ENCODE measurements around the gene METTL24. TPM values are rescaled to one million over a fixed set of nuclear protein-coding genes. Genes with fewer than 3 reads are reported as not detected.

METTL24 gene
- total and polyA plus RNA-seq, 2 experiments from 2014 or later: 4.3 to 7.7 TPM

DNA sequence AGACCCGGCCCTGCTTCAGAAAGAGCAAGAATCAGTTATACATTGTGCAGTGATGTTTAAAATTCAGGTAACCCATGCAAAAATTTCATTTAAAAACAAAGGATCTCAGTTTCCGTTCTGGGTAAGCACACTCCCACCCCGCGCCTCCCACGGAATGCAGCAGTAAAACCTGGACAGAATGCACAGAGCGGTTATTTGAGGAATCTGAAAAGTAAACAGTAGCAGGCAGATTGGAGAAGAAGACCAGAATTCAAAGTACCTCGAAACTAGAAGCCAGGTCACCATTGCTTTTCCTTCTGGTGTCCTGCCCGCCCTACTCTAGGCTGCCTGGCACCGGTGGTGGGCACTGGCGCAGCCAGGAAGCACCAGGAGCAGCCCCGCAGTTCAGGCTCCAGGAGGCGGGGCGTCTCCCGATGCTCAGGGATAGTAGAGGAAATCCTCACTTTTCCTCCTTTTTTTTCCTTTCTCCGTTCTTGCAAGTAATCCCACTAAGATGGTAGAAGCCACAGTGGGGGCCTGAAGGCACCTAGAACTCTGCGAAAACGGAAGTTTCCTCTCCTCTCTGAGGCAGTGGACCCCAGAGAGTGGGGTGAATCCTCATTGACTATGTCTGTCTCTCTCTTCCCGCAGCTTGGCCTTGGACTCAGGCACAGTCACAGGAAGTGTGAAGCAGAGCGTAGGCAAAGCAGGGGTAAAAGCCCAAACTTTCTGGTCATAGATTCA, 28.3 kb downstream of the METTL24 start:
- H3K27me3 ChIP-seq: no peaks in the 10 kb centered on the region
- H3K4me3 ChIP-seq: no peak overlapping the region
- H3K4me1 ChIP-seq (ENCODE audit: low read depth): peaks cover 56% of the 10 kb centered on the region
- H3K36me3 ChIP-seq: no peaks in the 10 kb centered on the region
- TF ChIP-seq, protein P1, sequence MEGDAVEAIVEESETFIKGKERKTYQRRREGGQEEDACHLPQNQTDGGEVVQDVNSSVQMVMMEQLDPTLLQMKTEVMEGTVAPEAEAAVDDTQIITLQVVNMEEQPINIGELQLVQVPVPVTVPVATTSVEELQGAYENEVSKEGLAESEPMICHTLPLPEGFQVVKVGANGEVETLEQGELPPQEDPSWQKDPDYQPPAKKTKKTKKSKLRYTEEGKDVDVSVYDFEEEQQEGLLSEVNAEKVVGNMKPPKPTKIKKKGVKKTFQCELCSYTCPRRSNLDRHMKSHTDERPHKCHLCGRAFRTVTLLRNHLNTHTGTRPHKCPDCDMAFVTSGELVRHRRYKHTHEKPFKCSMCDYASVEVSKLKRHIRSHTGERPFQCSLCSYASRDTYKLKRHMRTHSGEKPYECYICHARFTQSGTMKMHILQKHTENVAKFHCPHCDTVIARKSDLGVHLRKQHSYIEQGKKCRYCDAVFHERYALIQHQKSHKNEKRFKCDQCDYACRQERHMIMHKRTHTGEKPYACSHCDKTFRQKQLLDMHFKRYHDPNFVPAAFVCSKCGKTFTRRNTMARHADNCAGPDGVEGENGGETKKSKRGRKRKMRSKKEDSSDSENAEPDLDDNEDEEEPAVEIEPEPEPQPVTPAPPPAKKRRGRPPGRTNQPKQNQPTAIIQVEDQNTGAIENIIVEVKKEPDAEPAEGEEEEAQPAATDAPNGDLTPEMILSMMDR (IDR thresholded peaks at IDR 0.05; ENCODE audit: low read depth, low read length): no peak
- no peaks in the 10 kb centered on the region for H3K9me3 ChIP-seq (ENCODE audit: low read depth)
- peak in 1 of 2 donors; percentile 43 for DNase-seq (ENCODE audit: low read depth in 1 of 2, low spot score in 1 of 2)
- peak overlapping the region; percentile 94 for H3K27ac ChIP-seq

DNA sequence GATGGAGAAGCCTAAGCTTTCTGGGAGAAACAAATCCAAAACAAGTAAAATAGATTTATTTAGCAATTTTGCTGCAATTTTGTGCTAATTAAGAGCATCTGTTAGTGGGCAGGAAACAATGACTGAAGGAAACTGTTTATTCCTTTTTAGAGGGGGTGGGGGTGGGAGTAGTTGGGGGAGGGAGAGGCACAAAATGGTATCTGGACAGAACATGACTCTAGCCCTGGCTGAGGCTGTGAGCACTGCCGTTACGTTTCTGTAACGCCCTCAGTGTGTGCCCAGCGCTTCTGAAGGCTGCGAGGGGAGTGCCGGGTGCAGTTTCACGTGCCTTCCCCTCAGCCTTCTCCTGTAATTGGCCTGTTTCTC, 28.8 kb downstream of the METTL24 start:
- Histone ChIP-seq H3K27me3 (no peaks in the 10 kb centered on the region), H3K4me1 (ENCODE audit: low read depth) (peaks cover 51% of the 10 kb centered on the region), H3K27ac (peak overlapping the region; percentile 94), H3K4me3 (no peak overlapping the region), H3K36me3 (no peaks in the 10 kb centered on the region), H3K9me3 (ENCODE audit: low read depth) (no peaks in the 10 kb centered on the region)
- TF ChIP-seq, protein P1 (IDR thresholded peaks at IDR 0.05; ENCODE audit: low read depth, low read length): no peak
- DNase-seq (ENCODE audit: low read depth in 1 of 2, low spot score in 1 of 2): peak in 1 of 2 donors; percentile 26

DNA sequence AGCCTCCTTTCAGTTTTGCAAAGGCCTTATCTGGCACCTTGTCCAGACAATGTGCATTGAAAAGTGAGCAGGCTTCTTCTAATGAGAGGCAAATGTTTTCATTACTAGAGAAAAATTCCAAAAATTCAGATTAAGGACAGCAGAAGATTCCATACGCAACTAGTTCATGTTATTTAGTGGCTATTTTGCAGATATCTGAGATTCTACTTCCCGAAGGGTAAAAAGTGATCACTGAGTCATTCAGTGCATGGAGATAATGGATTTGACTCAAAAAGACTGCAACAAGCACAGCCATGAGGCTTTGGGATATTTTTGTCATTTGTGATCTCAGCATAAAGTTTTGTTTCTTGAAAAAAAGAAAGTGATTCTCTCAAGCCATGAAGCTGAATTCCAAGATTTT, 29.9 kb downstream of the METTL24 start:
- Histone ChIP-seq H3K27ac (peak overlapping the region; percentile 58), H3K36me3 (no peaks in the 10 kb centered on the region), H3K9me3 (ENCODE audit: low read depth) (no peaks in the 10 kb centered on the region), H3K4me3 (no peak overlapping the region), H3K27me3 (no peaks in the 10 kb centered on the region), H3K4me1 (ENCODE audit: low read depth) (peaks cover 52% of the 10 kb centered on the region)
- TF ChIP-seq, protein P1 (IDR thresholded peaks at IDR 0.05; ENCODE audit: low read depth, low read length): no peak
- DNase-seq (ENCODE audit: low read depth in 1 of 2, low spot score in 1 of 2): peak in 1 of 2 donors; percentile 73

DNA sequence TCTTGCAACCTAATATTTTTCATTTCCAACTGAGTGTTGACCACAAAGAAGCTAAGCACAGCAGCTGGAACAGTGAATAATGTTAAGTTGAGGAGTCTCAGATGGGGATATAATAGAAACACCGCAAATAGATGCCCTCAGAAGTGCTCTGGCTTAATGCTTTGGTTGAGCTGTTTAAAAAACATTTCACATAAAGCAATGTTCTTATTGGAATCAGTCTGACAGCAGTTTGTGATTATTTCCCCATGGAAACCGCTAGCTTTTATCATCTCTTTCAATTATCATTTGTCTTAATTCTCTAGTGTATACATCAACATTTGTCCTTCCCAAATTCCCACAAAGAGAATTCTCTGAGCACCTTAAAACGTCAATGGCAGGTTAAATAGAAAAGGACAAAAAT, 30.8 kb downstream of the METTL24 start:
- H3K36me3 ChIP-seq: no peaks in the 10 kb centered on the region
- H3K9me3 ChIP-seq (ENCODE audit: low read depth): no peaks in the 10 kb centered on the region
- no peaks in the 10 kb centered on the region for H3K27me3 ChIP-seq
- TF ChIP-seq, protein P1 (IDR thresholded peaks at IDR 0.05; ENCODE audit: low read depth, low read length): no peak
- no peak for DNase-seq (ENCODE audit: low read depth in 1 of 2, low spot score in 1 of 2)
- H3K4me3 ChIP-seq: no peak overlapping the region
- peaks cover 58% of the 10 kb centered on the region for H3K4me1 ChIP-seq (ENCODE audit: low read depth)
- H3K27ac ChIP-seq: peak overlapping the region; percentile 58

DNA sequence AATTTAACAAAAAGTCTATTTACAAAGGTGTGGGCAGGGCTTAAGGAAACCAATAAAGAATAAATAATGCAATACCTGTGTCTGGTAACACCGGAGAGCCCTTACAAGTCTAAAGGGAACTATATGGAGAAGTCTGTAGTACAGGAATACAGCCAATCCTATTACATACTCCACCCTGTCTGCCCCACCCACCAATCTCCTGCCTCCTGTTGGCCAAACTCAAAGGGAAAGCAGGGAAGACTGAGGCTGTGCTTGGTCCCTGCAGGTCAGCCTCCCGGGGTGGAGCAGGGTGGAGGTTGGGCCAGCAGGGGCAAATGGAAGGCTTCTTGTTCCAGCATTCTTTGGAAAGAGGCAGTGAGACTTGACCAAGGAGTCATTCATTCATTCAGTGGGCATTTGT, 31.5 kb downstream of the METTL24 start:
- H3K4me3 ChIP-seq: no peak overlapping the region
- no peaks in the 10 kb centered on the region for H3K27me3 ChIP-seq
- H3K4me1 ChIP-seq (ENCODE audit: low read depth): peaks cover 60% of the 10 kb centered on the region
- no peaks in the 10 kb centered on the region for H3K9me3 ChIP-seq (ENCODE audit: low read depth)
- H3K36me3 ChIP-seq: no peaks in the 10 kb centered on the region
- TF ChIP-seq, protein P1 (IDR thresholded peaks at IDR 0.05; ENCODE audit: low read depth, low read length): no peak
- H3K27ac ChIP-seq: no peak overlapping the region
- no peak for DNase-seq (ENCODE audit: low read depth in 1 of 2, low spot score in 1 of 2)
